GOT3 (cell line): Measurements from ENCODE around the gene SIT1.

Experiments
- DNase-seq: peaks from one replicate; lab custom pipeline; 2025; ENCODE audit warnings: mixed read lengths; lab: John Stamatoyannopoulos, UW

Gene SIT1, protein sequence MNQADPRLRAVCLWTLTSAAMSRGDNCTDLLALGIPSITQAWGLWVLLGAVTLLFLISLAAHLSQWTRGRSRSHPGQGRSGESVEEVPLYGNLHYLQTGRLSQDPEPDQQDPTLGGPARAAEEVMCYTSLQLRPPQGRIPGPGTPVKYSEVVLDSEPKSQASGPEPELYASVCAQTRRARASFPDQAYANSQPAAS

DNA sequence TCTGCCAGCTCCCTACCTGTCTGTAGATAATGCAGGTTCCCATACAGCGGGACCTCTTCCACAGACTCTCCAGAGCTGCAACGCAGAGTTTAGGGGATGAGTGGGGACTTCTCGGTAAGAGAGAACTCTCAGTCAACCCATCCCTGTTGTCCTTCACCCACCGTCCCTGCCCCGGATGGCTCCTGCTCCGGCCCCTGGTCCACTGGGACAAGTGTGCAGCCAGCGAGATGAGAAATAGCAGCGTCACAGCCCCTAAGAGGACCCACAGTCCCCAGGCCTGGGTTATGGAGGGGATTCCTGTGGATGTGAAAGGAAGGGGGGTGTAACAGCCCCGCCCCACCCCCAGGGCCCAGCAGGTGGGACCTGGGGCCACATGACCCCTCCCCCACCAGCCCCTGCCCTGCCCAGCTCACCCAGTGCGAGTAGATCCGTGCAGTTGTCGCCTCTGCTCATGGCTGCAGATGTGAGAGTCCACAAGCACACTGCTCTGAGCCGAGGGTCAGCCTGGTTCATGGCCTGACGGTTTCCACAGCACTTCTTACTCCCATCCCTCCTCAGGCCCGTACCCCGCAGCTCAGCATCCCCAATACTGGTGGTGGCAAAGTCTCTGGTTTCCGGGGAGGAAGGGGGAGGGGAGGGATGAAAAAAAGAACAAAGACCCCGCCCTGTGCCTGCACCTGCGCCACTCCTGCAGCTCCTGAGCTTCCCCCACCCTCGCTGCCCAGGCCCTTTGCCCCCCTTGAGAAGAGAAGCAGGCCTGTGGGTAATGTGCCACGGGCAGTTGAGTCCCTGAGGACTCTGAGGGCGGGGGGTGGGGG, at the start of gene SIT1:
SIT1 (minus strand) TSS at position 591 of the 818 bp plus-strand sequence; CDS start at position 513, 78 bp downstream.
- no peak for DNase-seq

- no peak for DNase-seq
These were observed 49.3 kb upstream of the SIT1 start for GRCh38 chr9:35700031-35700430.

DNA sequence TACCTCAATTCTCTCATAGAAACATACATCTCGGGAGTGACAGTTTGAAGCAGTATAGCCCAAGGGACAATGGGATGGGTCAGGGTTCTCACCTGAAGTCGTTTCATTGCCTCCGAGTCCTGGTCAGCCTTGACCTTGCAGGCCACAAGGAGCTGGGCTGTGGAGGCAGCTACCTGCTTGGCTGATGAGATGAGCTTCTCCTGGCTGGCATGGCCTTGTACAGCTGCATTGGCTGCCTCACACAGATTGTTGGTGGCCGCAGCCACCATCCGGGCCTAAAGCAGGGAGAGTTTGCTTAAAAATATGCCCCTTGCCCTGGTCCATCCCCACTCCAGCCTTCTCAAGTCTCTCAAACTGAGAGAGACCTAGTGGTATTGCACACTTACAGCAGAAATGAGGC, 47.5 kb upstream of the SIT1 start:
- DNase-seq: no peak

GRCh38 chr9:35697486-35697885, 46.8 kb upstream of the SIT1 start:
- no peak for DNase-seq

DNA sequence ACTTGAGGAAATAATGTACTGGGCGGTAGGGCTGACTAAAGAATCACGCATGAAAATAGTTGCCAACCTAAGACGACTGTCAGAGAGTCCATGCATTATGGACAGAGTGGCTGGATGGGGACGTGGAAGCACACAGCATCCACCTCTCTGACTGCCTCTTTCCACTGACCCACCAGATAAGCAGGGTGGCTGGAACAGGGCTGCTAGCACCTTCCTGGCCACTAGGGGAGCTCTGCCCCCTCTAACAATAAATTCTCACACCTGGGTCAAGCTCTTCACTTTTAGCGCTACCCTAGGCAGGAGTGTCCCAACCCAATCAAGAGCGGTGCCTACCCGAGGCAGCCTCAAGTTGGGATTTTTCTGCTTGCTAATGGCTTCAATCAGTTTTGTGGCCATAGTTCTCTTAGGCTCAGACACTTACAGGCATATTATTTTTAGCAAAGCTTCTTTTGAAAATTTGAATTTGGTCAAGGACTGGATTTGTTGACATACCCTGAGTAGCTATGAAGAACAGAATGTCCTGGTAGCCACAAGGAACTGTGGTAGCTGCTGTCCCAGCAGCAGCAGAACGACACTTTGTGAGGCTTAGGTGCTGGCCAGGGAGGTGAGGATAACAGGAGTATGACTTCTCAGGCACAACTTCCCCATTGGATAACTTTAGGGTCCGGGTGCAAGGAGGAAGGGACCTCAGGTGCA, 45.9 kb upstream of the SIT1 start:
- DNase-seq: no peak

GRCh38 chr9:35695943-35696401, 45.2 kb upstream of the SIT1 start:
- no peak for DNase-seq

- no peak for DNase-seq
These were observed 41.1 kb upstream of the SIT1 start for GRCh38 chr9:35691757-35692301.

DNA sequence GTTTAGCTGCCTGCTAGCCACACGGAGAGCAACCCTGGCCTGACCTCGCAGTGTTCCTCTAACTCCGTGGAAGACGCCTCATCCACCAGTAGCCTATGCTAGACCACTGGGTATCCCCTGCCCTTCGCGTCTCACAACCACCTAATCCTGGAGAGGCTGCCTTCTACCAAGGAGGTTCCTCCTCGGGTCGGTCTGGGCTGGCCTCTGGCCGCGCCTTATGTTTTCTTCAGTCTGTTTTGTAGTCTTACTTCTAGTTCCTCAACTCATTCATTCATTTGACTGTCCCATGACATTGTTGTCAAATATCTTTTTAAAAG, 40.6 kb upstream of the SIT1 start:
- no peak for DNase-seq

- no peak for DNase-seq
These were observed 40.0 kb upstream of the SIT1 start for GRCh38 chr9:35690614-35691333.

GRCh38 chr9:35690294-35690613, 39.5 kb upstream of the SIT1 start:
- DNase-seq: no peak

GRCh38 chr9:35689542-35690293, 39.0 kb upstream of the SIT1 start, which contains the start of gene TPM2:
Gene TPM2 (minus strand): TSS chr9:35689925. CDS start chr9:35689817, 108 bp downstream.
- peak; percentile 36 for DNase-seq

- DNase-seq: no peak
These were observed 38.1 kb upstream of the SIT1 start for GRCh38 chr9:35688558-35689541.

GRCh38 chr9:35687972-35688557, 37.3 kb upstream of the SIT1 start:
- DNase-seq: no peak

- DNase-seq: no peak
These were observed 36.6 kb upstream of the SIT1 start for GRCh38 chr9:35687306-35687705.

GRCh38 chr9:35686222-35687203, 35.8 kb upstream of the SIT1 start:
- DNase-seq: no peak

DNA sequence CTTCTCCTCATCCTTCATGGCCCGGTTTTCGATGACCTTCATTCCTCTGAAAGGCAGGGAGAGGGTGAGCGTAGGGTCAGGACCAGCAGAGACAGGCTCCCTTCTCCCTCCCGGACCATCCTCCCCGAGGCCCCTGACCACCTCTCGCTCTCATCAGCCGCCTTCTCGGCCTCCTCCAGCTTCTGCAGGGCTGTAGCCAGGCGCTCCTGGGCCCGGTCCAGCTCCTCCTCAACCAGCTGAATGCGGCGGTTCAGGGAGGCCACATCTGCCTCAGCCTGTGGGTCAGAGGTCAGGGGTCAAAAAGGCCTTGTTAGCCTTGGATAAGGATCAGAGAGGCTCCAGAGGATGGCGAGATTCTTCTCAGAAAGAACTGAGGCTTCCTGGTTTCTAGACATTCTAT, 34.8 kb upstream of the SIT1 start:
- no peak for DNase-seq

DNA sequence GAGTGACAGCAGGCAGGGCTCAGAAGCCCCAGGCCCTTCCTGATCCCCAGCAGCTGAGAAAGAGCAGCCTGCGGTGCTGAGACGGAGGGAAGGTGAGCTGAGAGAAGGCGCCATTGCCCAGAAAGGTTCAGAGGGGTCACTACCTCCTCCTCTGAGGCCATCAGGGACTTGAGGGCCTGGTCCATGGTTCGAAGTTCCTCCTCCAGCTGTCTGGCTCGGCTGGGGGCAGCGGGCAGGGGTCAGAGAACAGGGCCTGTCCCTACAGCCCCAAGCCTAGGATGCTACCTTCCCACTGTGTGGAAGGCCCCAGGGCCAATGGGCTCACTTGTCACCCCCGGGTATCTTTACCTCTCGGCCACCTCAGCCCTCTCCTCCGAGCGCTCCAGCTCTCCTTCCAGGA, 34.2 kb upstream of the SIT1 start:
- no peak for DNase-seq

DNA sequence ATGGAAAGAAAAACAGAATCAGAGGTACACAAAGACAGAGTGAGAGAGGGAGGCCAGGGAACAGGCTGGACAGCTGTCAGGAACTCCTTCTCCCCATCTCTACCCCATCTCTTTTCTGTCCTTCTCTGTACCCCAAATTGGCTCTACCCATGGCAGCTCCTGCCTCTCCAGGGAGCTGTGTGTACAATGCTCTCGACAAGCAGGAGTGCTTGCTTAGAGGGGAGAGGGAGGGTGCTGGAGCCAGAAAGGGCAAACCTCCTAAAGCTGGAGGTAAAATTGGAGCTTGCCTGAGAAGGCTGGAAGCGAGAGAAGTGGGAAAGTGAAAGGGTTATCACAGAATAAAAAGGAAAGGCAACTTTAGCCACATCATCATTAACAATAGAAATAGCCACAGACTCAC, 32.6 kb upstream of the SIT1 start:
- DNase-seq: no peak
